Measurements from ENCODE around the gene LPAR2.

The LPAR2 gene

GRCh38 chr19:19581391-19581790 lies 46.6 kb downstream of the LPAR2 start:
- Histone ChIP-seq H3K4me1 (ENCODE audit: insufficient read depth, low read length) (no peaks in the 10 kb centered on the region), H3K36me3 (ENCODE audit: insufficient read depth, low read length) (no peaks in the 10 kb centered on the region), H3K9me3 (ENCODE audit: control insufficient read depth, insufficient read depth, low read length) (no peaks in the 10 kb centered on the region), H3K9ac (ENCODE audit: low read depth, low read length) (no peak overlapping the region)

- H3K9ac ChIP-seq (ENCODE audit: low read depth, low read length), result no peak overlapping the region
- no peaks in the 10 kb centered on the region for H3K9me3 ChIP-seq (ENCODE audit: control insufficient read depth, insufficient read depth, low read length)
- no peaks in the 10 kb centered on the region for H3K36me3 ChIP-seq (ENCODE audit: insufficient read depth, low read length)
- peaks cover 4% of the 10 kb centered on the region for H3K4me1 ChIP-seq (ENCODE audit: insufficient read depth, low read length)
Observed at GRCh38 chr19:19580418-19580817, 47.6 kb downstream of the LPAR2 start.

- Histone ChIP-seq H3K4me1 (ENCODE audit: insufficient read depth, low read length) (peaks cover 4% of the 10 kb centered on the region), H3K36me3 (ENCODE audit: insufficient read depth, low read length) (no peaks in the 10 kb centered on the region), H3K9me3 (ENCODE audit: control insufficient read depth, insufficient read depth, low read length) (no peaks in the 10 kb centered on the region), H3K9ac (ENCODE audit: low read depth, low read length) (no peak overlapping the region)
Observed at GRCh38 chr19:19579533-19580361, 48.3 kb downstream of the LPAR2 start.

GRCh38 chr19:19578252-19578651 lies 49.8 kb downstream of the LPAR2 start:
- Histone ChIP-seq H3K4me1 (ENCODE audit: insufficient read depth, low read length) (peaks cover 4% of the 10 kb centered on the region), H3K9ac (ENCODE audit: low read depth, low read length) (no peak overlapping the region), H3K9me3 (ENCODE audit: control insufficient read depth, insufficient read depth, low read length) (no peaks in the 10 kb centered on the region), H3K36me3 (ENCODE audit: insufficient read depth, low read length) (no peaks in the 10 kb centered on the region)

GRCh38 chr19:19575411-19575810 lies 52.6 kb downstream of the LPAR2 start:
- H3K4me1 ChIP-seq (ENCODE audit: insufficient read depth, low read length), result peaks cover 4% of the 10 kb centered on the region
- no peaks in the 10 kb centered on the region for H3K9me3 ChIP-seq (ENCODE audit: control insufficient read depth, insufficient read depth, low read length)
- no peak overlapping the region for H3K9ac ChIP-seq (ENCODE audit: low read depth, low read length)
- H3K36me3 ChIP-seq (ENCODE audit: insufficient read depth, low read length), result no peaks in the 10 kb centered on the region

Data from ES-I3 (cell line).